IPS-18a (cell line): ENCODE results near the gene PARP14.
A peak's percentile ranks its signal among the peaks of the same experiment; 100 is the strongest.
"Not testable (repeated sequence)": the region's sequence is repeated elsewhere in the genome, so short reads cannot be mapped to it uniquely, and the experiment has no call there.

Source experiments
- H3K27ac ChIP-seq: one replicate; pipeline ENCODE4 v1.5.1; 2013; ENCODE audit warnings: low read length
- H3K27me3 ChIP-seq: one replicate; pipeline ENCODE4 v1.6.1; 2013; ENCODE audit warnings: mild to moderate bottlenecking, low read length; ENCODE audit not compliant: control insufficient read depth, insufficient read depth
- H3K36me3 ChIP-seq: one replicate; pipeline ENCODE4 v1.6.1; 2013; ENCODE audit warnings: low read depth, low read length; ENCODE audit not compliant: control insufficient read depth
- H3K4me1 ChIP-seq: one replicate; pipeline ENCODE4 v1.6.1; 2013; ENCODE audit warnings: low read depth, low read length; ENCODE audit not compliant: control insufficient read depth
- H3K4me3 ChIP-seq: one replicate; pipeline ENCODE4 v1.5.1; 2013; ENCODE audit warnings: low read length
- H3K9ac ChIP-seq: one replicate; pipeline ENCODE4 v1.6.1; 2013; ENCODE audit warnings: mild to moderate bottlenecking, low read length, moderate library complexity
- H3K9me3 ChIP-seq: one replicate; pipeline ENCODE4 v1.6.1; 2013; ENCODE audit warnings: low read depth, low read length; ENCODE audit not compliant: control insufficient read depth

Gene PARP14, protein sequence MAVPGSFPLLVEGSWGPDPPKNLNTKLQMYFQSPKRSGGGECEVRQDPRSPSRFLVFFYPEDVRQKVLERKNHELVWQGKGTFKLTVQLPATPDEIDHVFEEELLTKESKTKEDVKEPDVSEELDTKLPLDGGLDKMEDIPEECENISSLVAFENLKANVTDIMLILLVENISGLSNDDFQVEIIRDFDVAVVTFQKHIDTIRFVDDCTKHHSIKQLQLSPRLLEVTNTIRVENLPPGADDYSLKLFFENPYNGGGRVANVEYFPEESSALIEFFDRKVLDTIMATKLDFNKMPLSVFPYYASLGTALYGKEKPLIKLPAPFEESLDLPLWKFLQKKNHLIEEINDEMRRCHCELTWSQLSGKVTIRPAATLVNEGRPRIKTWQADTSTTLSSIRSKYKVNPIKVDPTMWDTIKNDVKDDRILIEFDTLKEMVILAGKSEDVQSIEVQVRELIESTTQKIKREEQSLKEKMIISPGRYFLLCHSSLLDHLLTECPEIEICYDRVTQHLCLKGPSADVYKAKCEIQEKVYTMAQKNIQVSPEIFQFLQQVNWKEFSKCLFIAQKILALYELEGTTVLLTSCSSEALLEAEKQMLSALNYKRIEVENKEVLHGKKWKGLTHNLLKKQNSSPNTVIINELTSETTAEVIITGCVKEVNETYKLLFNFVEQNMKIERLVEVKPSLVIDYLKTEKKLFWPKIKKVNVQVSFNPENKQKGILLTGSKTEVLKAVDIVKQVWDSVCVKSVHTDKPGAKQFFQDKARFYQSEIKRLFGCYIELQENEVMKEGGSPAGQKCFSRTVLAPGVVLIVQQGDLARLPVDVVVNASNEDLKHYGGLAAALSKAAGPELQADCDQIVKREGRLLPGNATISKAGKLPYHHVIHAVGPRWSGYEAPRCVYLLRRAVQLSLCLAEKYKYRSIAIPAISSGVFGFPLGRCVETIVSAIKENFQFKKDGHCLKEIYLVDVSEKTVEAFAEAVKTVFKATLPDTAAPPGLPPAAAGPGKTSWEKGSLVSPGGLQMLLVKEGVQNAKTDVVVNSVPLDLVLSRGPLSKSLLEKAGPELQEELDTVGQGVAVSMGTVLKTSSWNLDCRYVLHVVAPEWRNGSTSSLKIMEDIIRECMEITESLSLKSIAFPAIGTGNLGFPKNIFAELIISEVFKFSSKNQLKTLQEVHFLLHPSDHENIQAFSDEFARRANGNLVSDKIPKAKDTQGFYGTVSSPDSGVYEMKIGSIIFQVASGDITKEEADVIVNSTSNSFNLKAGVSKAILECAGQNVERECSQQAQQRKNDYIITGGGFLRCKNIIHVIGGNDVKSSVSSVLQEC (N-terminal part only)

DNA sequence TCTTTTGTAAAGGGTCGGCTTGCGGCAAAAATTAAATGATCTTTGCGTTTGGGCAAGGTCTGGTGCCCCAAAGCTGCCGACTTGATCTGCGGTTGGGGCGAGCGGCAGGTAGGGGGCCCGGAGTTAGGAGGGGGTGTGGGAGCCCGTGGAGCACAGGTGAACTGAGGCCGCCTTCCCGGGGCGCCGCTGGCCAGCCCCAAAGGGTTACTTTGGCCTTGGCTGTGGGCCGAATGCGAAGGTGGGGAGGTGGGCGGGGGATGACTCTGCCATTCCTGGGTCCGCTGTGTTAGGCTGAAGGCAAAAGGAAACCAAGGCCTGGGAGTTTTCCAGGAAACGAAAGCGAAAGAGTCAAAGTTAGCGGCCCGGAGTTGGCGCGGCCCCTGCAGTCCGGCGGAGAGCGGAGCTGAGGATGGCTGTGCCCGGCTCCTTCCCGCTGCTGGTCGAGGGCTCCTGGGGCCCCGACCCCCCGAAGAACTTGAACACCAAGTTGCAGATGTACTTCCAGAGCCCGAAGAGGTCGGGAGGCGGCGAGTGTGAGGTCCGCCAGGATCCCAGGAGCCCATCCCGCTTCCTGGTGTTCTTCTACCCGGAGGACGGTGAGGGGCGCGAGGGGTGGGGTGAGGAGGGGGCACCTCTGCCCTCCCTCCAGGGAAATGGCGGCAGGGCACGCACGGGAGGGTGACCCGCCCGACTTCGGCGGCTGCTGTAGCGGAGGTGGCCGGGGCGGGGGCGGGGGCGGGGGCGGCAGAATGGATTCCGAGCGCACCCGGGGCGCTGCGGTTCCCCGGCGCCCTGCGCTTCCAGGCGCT lies at the start of gene PARP14:
Gene PARP14, plus strand, starts transcription at position 365 of the 809 bp plus-strand sequence. Its CDS starts 45 bp downstream, at position 410.
- peak within 1 kb of the TSS; percentile 80 for H3K4me3 ChIP-seq
- H3K36me3 ChIP-seq = no peaks in the 10 kb centered on the region
- no peak within 1 kb of the TSS for H3K27ac ChIP-seq
- peak within 1 kb of the TSS; percentile 66 for H3K9ac ChIP-seq
- H3K27me3 ChIP-seq = peaks cover 19% of the 10 kb centered on the region
- H3K9me3 ChIP-seq = no peaks in the 10 kb centered on the region
- H3K4me1 ChIP-seq = peaks cover 12% of the 10 kb centered on the region

DNA sequence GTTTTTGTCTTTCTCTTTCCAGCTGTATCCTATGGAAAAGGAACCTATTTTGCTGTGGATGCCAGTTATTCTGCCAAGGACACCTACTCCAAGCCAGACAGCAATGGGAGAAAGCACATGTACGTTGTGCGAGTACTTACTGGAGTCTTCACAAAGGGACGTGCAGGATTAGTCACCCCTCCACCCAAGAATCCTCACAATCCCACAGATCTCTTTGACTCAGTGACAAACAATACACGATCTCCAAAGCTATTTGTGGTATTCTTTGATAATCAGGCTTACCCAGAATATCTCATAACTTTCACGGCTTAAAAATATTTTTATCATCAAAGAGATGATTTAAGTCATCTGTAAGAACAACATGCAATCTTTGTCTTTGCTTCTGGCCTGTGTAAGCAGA lies 44.9 kb upstream of the PARP14 start:
- H3K36me3 ChIP-seq = no peaks in the 10 kb centered on the region

DNA sequence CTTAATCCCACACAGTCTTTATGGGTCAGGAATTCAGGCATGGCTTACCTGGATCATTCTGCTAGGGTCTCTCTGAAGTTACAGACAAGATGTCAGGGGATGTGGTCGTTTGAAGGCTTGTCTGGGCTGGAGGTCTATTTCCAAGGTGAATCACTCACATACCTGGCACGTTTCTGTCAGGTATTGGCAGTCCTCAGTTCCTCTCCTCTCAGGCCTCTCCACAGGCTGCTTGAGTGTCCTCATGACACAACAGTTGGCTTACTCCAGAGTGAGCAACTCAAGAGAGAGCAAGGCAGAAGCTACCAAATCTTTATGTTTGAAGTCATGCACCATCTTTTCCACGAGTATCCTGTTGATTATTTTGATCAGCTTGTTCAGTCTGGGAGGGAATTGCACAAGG lies 43.9 kb upstream of the PARP14 start:
- Histone ChIP-seq H3K4me1 (no peaks in the 10 kb centered on the region), H3K27ac (no peak overlapping the region), H3K4me3 (no peak overlapping the region), H3K36me3 (no peaks in the 10 kb centered on the region), H3K9me3 (no peaks in the 10 kb centered on the region), H3K9ac (no peak overlapping the region), H3K27me3 (no peaks in the 10 kb centered on the region)

More for the DNA sequence above, 44.9 kb upstream of the PARP14 start:
- H3K9ac ChIP-seq = no peak overlapping the region
- H3K27me3 ChIP-seq = no peaks in the 10 kb centered on the region
- no peaks in the 10 kb centered on the region for H3K4me1 ChIP-seq
- no peak overlapping the region for H3K27ac ChIP-seq
- no peak overlapping the region for H3K4me3 ChIP-seq
- H3K9me3 ChIP-seq = no peaks in the 10 kb centered on the region

DNA sequence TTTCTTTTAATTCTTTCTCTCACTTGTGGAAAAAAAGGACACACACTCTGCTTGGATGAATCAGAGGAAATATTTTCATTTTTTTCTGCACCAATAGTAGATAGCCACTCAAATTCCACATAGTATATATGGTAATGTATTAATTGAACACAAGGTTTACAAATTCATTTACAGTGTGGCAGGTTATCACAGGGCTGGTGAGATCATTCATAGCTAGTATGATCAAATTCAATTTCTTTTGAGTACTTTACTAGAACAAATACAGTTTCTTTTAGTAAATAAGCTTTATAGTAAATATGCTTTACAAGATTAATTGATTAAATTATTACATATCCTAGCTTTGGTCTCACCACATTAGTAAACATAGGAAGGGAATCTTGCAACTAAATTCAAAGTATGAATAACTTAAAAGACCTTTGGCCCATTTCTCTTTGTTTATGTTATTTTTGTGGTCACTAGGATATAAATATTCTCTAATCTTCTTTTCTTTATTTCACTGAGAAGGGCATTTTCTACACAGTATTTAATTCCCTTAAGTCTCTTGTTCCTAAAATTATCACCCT lies 40.1 kb upstream of the PARP14 start:
- Histone ChIP-seq H3K36me3 (no peaks in the 10 kb centered on the region), H3K9ac (no peak overlapping the region), H3K4me3 (no peak overlapping the region), H3K4me1 (no peaks in the 10 kb centered on the region), H3K9me3 (no peaks in the 10 kb centered on the region), H3K27ac (no peak overlapping the region), H3K27me3 (no peaks in the 10 kb centered on the region)

DNA sequence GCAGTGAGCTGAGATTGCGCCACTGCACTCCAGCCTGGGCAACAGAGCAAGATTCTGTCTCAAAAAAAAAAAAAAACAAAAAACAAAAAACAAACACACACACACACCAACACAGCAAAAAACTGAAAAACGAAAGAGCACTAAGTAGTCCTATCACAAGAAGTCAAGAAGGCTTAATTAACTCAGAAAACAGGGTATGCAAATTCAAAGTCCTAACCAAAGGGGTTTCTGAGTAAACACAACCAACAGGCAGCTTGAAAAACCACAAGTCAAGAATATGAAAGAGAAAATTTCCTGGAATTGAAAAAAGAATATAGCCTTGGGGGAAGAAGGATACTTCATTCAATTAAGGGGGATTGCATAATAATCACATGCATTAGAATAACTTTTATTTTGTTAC lies 37.7 kb upstream of the PARP14 start:
- no peaks in the 10 kb centered on the region for H3K36me3 ChIP-seq
- no peaks in the 10 kb centered on the region for H3K4me1 ChIP-seq
- no peaks in the 10 kb centered on the region for H3K27me3 ChIP-seq
- no peak overlapping the region for H3K9ac ChIP-seq
- no peaks in the 10 kb centered on the region for H3K9me3 ChIP-seq
- no peak overlapping the region for H3K4me3 ChIP-seq
- no peak overlapping the region for H3K27ac ChIP-seq

DNA sequence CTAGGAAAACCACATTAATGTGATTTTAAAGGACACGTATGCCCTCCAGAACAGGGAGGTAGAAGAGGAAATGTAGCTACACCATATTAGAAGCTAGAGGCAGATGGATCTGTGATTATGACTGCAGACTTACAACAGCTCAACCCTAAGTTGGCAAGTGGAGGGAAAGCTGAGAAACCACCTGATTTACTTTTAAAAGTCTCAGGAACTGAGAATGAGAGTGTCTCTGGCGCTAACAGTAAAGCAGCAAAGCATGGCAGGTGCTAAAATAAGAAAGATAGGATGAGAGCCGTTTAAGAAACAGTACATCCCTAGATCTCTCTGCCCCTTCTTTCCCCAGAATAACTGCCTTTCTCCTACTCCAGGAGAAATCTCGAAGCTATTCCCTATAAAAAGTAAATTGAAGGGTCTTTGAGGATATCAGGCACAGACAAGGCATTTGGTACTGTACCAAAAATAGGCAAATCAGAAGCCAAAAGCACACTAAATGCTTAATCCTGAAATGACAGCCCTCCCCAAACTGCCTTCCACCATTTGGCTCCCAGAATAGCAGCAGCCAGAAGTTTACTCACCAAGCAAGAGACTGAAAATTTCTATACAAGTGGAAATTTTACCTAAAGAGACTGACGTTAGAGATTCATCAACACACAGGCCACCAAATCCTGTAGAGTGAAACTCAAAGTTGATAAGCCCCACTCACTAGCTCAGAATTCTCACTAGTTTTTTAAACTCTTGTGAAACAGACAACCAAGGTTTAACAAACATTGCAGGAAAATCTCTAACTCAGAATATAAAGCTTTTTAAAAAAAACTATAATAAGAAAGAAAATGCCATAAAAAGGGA lies 34.3 kb upstream of the PARP14 start:
- Histone ChIP-seq H3K4me1 (no peaks in the 10 kb centered on the region), H3K36me3 (no peaks in the 10 kb centered on the region), H3K9me3 (no peaks in the 10 kb centered on the region), H3K27ac (no peak overlapping the region), H3K4me3 (no peak overlapping the region), H3K27me3 (no peaks in the 10 kb centered on the region), H3K9ac (no peak overlapping the region)

DNA sequence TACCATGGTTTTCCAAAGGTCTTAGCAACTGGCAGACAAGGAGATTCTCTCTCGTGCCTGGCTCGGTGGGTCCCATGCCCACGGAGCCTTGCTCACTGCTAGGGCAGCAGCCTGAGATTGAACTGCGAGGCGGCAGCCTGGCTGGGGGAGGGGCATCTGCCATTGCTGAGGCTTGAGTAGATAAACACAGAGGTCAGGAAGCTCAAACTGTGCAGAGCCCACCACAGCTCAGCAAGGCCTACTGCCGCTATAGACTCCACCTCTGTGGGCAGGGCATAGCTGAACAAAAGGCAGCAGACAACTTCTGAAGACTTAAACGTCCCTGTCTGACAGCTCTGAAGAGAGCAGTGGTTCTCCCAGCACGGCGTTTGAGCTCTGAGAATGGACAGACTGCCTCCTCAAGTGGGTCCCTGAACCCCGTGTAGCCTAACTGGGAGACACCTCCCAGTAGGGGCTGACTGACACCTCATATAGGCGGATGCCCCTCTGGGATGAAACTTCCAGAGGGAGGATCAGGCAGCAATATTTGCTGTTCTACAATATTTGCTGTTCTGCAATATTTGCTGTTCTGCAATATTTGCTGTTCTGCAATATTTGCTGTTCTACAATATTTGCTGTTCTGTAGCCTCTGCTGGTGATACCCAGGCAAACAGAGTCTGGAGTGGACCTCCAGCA lies 29.3 kb upstream of the PARP14 start:
- H3K9ac ChIP-seq, H3K4me1 ChIP-seq, H3K4me3 ChIP-seq, H3K27me3 ChIP-seq, H3K36me3 ChIP-seq, H3K27ac ChIP-seq, H3K9me3 ChIP-seq: not testable (repeated sequence)

DNA sequence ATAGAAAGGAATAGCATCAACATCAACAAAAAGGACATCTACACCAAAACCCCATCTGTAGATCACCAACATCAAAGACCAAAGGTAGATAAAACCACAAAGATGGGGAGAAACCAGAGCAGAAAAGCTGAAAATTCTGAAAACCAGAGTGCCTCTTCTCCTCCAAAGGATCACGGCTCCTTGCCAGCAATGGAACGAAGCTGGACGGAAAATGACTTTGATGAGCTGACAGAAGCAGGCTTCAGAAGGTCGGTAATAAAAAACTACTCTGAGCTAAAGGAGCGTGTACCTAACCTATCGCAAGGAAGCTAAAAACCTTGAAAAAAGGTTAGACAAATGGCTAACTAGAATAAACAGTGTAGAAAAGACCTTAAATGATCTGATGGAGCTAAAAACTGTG lies 28.7 kb upstream of the PARP14 start:
- H3K9me3 ChIP-seq, H3K36me3 ChIP-seq, H3K27ac ChIP-seq, H3K9ac ChIP-seq, H3K27me3 ChIP-seq, H3K4me1 ChIP-seq, H3K4me3 ChIP-seq: not testable (repeated sequence)

DNA sequence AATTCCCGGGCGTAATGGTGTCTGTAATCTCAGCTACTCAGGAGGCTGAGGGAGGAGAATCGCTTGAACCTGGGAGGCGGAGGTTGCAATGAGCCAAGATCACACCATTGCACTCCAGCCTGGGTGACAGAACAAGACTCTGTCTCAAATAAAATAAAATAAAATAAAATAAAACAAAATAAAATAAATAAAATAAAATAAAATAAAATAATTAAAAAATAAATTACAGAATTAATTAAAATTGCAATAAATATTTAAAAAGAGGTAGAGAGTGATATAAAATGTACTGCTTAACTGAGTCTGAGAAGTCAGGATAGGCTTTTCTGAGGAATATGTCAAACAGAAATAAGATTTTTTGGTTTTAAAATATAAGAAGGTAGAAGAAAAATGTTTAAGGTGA lies 22.3 kb upstream of the PARP14 start:
- not testable (repeated sequence) for H3K36me3 ChIP-seq, H3K9ac ChIP-seq, H3K9me3 ChIP-seq

More for the DNA sequence above, 22.3 kb upstream of the PARP14 start:
- not testable (repeated sequence) for H3K27ac ChIP-seq, H3K27me3 ChIP-seq, H3K4me1 ChIP-seq, H3K4me3 ChIP-seq
